ENCODE data around the gene RUNDC3A.

- TF ChIP-seq CTCF (IDR thresholded peaks at IDR 0.05) (no peak), KAT7 (CRISPR knock-in tag; IDR thresholded peaks at IDR 0.05; ENCODE audit: borderline replicate concordance) (no peak), JUN (CRISPR knock-in tag; IDR thresholded peaks at IDR 0.05) (no peak)
- TF ChIP-seq, protein P1, sequence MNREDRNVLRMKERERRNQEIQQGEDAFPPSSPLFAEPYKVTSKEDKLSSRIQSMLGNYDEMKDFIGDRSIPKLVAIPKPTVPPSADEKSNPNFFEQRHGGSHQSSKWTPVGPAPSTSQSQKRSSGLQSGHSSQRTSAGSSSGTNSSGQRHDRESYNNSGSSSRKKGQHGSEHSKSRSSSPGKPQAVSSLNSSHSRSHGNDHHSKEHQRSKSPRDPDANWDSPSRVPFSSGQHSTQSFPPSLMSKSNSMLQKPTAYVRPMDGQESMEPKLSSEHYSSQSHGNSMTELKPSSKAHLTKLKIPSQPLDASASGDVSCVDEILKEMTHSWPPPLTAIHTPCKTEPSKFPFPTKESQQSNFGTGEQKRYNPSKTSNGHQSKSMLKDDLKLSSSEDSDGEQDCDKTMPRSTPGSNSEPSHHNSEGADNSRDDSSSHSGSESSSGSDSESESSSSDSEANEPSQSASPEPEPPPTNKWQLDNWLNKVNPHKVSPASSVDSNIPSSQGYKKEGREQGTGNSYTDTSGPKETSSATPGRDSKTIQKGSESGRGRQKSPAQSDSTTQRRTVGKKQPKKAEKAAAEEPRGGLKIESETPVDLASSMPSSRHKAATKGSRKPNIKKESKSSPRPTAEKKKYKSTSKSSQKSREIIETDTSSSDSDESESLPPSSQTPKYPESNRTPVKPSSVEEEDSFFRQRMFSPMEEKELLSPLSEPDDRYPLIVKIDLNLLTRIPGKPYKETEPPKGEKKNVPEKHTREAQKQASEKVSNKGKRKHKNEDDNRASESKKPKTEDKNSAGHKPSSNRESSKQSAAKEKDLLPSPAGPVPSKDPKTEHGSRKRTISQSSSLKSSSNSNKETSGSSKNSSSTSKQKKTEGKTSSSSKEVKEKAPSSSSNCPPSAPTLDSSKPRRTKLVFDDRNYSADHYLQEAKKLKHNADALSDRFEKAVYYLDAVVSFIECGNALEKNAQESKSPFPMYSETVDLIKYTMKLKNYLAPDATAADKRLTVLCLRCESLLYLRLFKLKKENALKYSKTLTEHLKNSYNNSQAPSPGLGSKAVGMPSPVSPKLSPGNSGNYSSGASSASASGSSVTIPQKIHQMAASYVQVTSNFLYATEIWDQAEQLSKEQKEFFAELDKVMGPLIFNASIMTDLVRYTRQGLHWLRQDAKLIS (CRISPR knock-in tag; IDR thresholded peaks at IDR 0.05; ENCODE audit: borderline replicate concordance), result no peak
- TF ChIP-seq, protein P2, sequence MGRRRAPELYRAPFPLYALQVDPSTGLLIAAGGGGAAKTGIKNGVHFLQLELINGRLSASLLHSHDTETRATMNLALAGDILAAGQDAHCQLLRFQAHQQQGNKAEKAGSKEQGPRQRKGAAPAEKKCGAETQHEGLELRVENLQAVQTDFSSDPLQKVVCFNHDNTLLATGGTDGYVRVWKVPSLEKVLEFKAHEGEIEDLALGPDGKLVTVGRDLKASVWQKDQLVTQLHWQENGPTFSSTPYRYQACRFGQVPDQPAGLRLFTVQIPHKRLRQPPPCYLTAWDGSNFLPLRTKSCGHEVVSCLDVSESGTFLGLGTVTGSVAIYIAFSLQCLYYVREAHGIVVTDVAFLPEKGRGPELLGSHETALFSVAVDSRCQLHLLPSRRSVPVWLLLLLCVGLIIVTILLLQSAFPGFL (CRISPR knock-in tag; IDR thresholded peaks at IDR 0.05; ENCODE audit: borderline replicate concordance), result no peak
- TF ChIP-seq, protein P3, sequence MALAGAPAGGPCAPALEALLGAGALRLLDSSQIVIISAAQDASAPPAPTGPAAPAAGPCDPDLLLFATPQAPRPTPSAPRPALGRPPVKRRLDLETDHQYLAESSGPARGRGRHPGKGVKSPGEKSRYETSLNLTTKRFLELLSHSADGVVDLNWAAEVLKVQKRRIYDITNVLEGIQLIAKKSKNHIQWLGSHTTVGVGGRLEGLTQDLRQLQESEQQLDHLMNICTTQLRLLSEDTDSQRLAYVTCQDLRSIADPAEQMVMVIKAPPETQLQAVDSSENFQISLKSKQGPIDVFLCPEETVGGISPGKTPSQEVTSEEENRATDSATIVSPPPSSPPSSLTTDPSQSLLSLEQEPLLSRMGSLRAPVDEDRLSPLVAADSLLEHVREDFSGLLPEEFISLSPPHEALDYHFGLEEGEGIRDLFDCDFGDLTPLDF (CRISPR knock-in tag; IDR thresholded peaks at IDR 0.05), result no peak
Measured at GRCh38 chr17:44279346-44279665, 29.1 kb upstream of the RUNDC3A start.

Measured in WTC11 (cell line).